ENCODE results near the gene PABPC1L2A.
"Not testable (repeated sequence)": the region's sequence is repeated elsewhere in the genome, so short reads cannot be mapped to it uniquely, and the experiment has no call there.

PABPC1L2A gene

GRCh38 chrX:73079024-73079562 lies at the start of gene PABPC1L2A:
Gene PABPC1L2A, minus strand, starts transcription at chrX:73079512. Its CDS starts 126 bp downstream, at chrX:73079386.
- DNase-seq: not testable (repeated sequence)

GRCh38 chrX:73127700-73128241 lies 48.5 kb upstream of the PABPC1L2A start:
- peak; percentile 2 for DNase-seq

- no peak for DNase-seq
These were observed 46.9 kb upstream of the PABPC1L2A start for GRCh38 chrX:73126240-73126639.

GRCh38 chrX:73099505-73099904 lies 20.2 kb upstream of the PABPC1L2A start:
- DNase-seq: not testable (repeated sequence)

- not testable (repeated sequence) for DNase-seq
These were observed 7.5 kb upstream of the PABPC1L2A start for GRCh38 chrX:73086766-73087165.

GRCh38 chrX:73079884-73080283 lies 572 bp upstream of the PABPC1L2A start:
- not testable (repeated sequence) for DNase-seq

- not testable (repeated sequence) for DNase-seq
These were observed 715 bp downstream of the PABPC1L2A start for GRCh38 chrX:73078597-73078996.

- no peak for DNase-seq
These were observed 2.5 kb downstream of the PABPC1L2A start for GRCh38 chrX:73076838-73077237.

- no peak for DNase-seq
These were observed 9.8 kb downstream of the PABPC1L2A start for GRCh38 chrX:73069365-73070035.

- no peak for DNase-seq
These were observed 10.6 kb downstream of the PABPC1L2A start for GRCh38 chrX:73068467-73069364.

- DNase-seq: not testable (repeated sequence)
These were observed 11.4 kb downstream of the PABPC1L2A start for GRCh38 chrX:73067761-73068466.

GRCh38 chrX:73028876-73029275 lies 50.4 kb downstream of the PABPC1L2A start:
- no peak for DNase-seq
